MM.1S (cell line): Measurements from ENCODE around the gene DENND1A.

Experiments
- DNase-seq: peaks from one replicate; pipeline ENCODE4 v3.0.0-alpha.2; 2015
- H2AFZ ChIP-seq: fragments of 300-600 bp; sonication (generic); 2 replicates; pipeline ENCODE4 v1.6.0; 2016; ENCODE audit warnings: antibody characterized with exemption, low read length
- H3F3A ChIP-seq: fragments of 300-600 bp; sonication (generic); 2 replicates; pipeline ENCODE4 v1.6.1; 2016; ENCODE audit warnings: mild to moderate bottlenecking, antibody characterized with exemption, low read length, moderate library complexity, mixed read lengths; ENCODE audit not compliant: insufficient read depth
- H3K27ac ChIP-seq: fragments of 300-600 bp; sonication (generic); 2 replicates; pipeline ENCODE4 v1.5.1; 2016; ENCODE audit warnings: mild to moderate bottlenecking, low read length
- H3K27me3 ChIP-seq: fragments of 300-600 bp; sonication (generic); replicated peaks from 2 replicates; pipeline ENCODE4 v1.6.0; 2016; ENCODE audit warnings: low read length; ENCODE audit not compliant: insufficient read depth
- H3K36me3 ChIP-seq: fragments of 300-600 bp; sonication (generic); replicated peaks from 2 replicates; pipeline ENCODE4 v1.6.1; 2016; ENCODE audit warnings: mild to moderate bottlenecking, low read length, mixed read lengths; ENCODE audit not compliant: insufficient read depth
- H3K4me1 ChIP-seq: fragments of 300-600 bp; sonication (generic); 2 replicates; pipeline ENCODE4 v1.6.1; 2016; ENCODE audit warnings: low read length, mixed read lengths
- H3K4me2 ChIP-seq: fragments of 300-600 bp; sonication (generic); 2 replicates; pipeline ENCODE4 v1.6.0; 2016; ENCODE audit warnings: low read depth, low read length
- H3K4me3 ChIP-seq: fragments of 300-600 bp; sonication (generic); 2 replicates; pipeline ENCODE4 v1.5.1; 2016; ENCODE audit warnings: low read length, mixed read lengths
- H3K79me2 ChIP-seq: fragments of 300-600 bp; sonication (generic); 2 replicates; pipeline ENCODE4 v1.6.1; 2016; ENCODE audit warnings: mixed run types, low read length, mixed read lengths
- H3K9ac ChIP-seq: fragments of 300-600 bp; sonication (generic); 2 replicates; pipeline ENCODE4 v1.6.1; 2016; ENCODE audit warnings: low read length, mixed read lengths
- H3K9me2 ChIP-seq: fragments of 300-600 bp; sonication (generic); replicated peaks from 2 replicates; pipeline ENCODE4 v1.6.1; 2016; ENCODE audit warnings: mild to moderate bottlenecking, low read length, mixed read lengths; ENCODE audit not compliant: insufficient read depth
- H3K9me3 ChIP-seq: fragments of 300-600 bp; sonication (generic); replicated peaks from 2 replicates; pipeline ENCODE4 v1.6.1; 2016; ENCODE audit warnings: mild to moderate bottlenecking, low read length, mixed read lengths; ENCODE audit not compliant: insufficient read depth
- H4K20me1 ChIP-seq: fragments of 300-600 bp; sonication (generic); 2 replicates; pipeline ENCODE4 v1.6.1; 2016; ENCODE audit warnings: mild to moderate bottlenecking, low read length, moderate library complexity, mixed read lengths; ENCODE audit not compliant: insufficient read depth
- EZH2 ChIP-seq: fragments of 300-600 bp; sonication (generic); optimal IDR thresholded peaks from 2 replicates; pipeline ENCODE3; 2017; ENCODE audit warnings: low read depth, mild to moderate bottlenecking, antibody characterized with exemption, low read length, mixed read lengths
- EZH2phosphoT487 ChIP-seq: fragments of 300-600 bp; sonication (generic); IDR thresholded peaks from 2 replicates; pipeline ENCODE4 v1.6.1; 2018; ENCODE audit warnings: antibody characterized with exemption, low read length
- TF ChIP-seq, protein P1 (sequence below): fragments of 300-600 bp; sonication (generic); IDR thresholded peaks from 2 replicates; pipeline ENCODE4 v1.5.1; 2016; ENCODE audit warnings: antibody characterized with exemption, low read length, mixed read lengths

The DENND1A gene

DNA sequence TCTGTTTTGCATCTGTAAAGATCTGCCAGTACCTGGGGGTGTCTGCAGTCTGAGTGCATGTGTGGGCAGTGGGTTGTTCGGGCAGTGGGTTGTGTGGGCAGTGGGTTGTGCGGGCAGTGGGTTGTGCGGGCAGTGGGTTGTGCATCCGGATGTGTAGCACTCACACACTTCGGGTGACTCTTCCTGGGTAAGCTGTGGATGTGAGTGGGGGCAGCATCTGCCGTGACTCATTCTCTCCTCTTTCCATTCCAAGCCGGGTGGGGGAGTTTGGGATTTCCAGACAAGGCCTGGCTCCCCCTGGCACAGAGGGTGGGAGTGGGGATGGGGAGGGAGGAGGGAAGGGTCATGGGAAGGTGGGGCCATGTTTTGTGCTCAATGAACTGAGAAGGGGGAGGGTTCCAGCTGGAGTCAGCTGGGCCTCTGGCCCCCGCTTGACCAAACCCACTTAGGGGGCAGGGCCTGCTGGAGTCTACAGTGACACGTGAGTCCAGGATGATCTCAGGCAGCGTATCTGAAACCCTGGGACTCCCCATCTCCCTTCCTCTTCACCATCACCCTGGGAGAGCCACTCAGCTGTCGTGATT lies 565.6 kb downstream of the DENND1A start:
- H2AFZ ChIP-seq, result no peak overlapping the region
- H3K36me3 ChIP-seq, result no peaks in the 10 kb centered on the region
- peaks cover 11% of the 10 kb centered on the region for H3K27me3 ChIP-seq
- no peak overlapping the region for H3K4me3 ChIP-seq
- H3K4me1 ChIP-seq, result peaks cover 8% of the 10 kb centered on the region
- H3K27ac ChIP-seq, result no peak overlapping the region
- no peaks in the 10 kb centered on the region for H4K20me1 ChIP-seq
- H3K9me2 ChIP-seq, result no peaks in the 10 kb centered on the region
- DNase-seq, result no peak
- H3K9me3 ChIP-seq, result no peaks in the 10 kb centered on the region
- H3K79me2 ChIP-seq, result no peaks in the 10 kb centered on the region
- H3K9ac ChIP-seq, result no peak overlapping the region
- no peaks in the 10 kb centered on the region for H3F3A ChIP-seq
- no peak overlapping the region for H3K4me2 ChIP-seq
- TF ChIP-seq EZH2 (no peak), EZH2phosphoT487 (no peak)
- TF ChIP-seq, protein P1, sequence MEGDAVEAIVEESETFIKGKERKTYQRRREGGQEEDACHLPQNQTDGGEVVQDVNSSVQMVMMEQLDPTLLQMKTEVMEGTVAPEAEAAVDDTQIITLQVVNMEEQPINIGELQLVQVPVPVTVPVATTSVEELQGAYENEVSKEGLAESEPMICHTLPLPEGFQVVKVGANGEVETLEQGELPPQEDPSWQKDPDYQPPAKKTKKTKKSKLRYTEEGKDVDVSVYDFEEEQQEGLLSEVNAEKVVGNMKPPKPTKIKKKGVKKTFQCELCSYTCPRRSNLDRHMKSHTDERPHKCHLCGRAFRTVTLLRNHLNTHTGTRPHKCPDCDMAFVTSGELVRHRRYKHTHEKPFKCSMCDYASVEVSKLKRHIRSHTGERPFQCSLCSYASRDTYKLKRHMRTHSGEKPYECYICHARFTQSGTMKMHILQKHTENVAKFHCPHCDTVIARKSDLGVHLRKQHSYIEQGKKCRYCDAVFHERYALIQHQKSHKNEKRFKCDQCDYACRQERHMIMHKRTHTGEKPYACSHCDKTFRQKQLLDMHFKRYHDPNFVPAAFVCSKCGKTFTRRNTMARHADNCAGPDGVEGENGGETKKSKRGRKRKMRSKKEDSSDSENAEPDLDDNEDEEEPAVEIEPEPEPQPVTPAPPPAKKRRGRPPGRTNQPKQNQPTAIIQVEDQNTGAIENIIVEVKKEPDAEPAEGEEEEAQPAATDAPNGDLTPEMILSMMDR, result no peak

DNA sequence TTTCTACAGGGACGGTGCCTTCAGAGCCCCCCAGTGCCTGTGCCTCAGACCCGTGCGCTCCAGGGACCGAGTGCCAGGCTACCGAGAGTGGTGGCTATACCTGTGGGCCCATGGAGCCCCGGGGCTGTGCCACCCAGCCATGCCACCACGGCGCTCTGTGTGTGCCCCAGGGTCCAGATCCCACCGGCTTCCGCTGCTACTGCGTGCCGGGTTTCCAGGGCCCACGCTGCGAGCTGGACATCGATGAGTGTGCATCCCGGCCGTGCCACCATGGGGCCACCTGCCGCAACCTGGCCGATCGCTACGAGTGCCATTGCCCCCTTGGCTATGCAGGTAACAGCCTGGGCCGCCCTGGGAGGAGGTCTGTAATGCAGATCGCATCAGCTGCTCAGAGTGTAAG lies 567.1 kb downstream of the DENND1A start:
- no peak overlapping the region for H3K27ac ChIP-seq
- H3K4me1 ChIP-seq, result peaks cover 12% of the 10 kb centered on the region
- no peak for DNase-seq
- TF ChIP-seq EZH2phosphoT487, result no peak
- no peak overlapping the region for H3K4me3 ChIP-seq
- H3K27me3 ChIP-seq, result no peaks in the 10 kb centered on the region
- H2AFZ ChIP-seq, result no peak overlapping the region
- no peaks in the 10 kb centered on the region for H3K9me3 ChIP-seq
- H3F3A ChIP-seq, result no peaks in the 10 kb centered on the region
- H3K79me2 ChIP-seq, result no peaks in the 10 kb centered on the region
- H4K20me1 ChIP-seq, result no peaks in the 10 kb centered on the region
- no peaks in the 10 kb centered on the region for H3K36me3 ChIP-seq
- H3K9ac ChIP-seq, result no peak overlapping the region
- H3K9me2 ChIP-seq, result no peaks in the 10 kb centered on the region
- no peak overlapping the region for H3K4me2 ChIP-seq

GRCh38 chr9:123361731-123362510 lies 568.0 kb downstream of the DENND1A start:
- no peaks in the 10 kb centered on the region for H3F3A ChIP-seq
- no peaks in the 10 kb centered on the region for H3K9me3 ChIP-seq
- H3K36me3 ChIP-seq, result no peaks in the 10 kb centered on the region
- no peak overlapping the region for H3K9ac ChIP-seq
- DNase-seq, result no peak
- no peaks in the 10 kb centered on the region for H4K20me1 ChIP-seq
- peaks cover 12% of the 10 kb centered on the region for H3K4me1 ChIP-seq
- H3K9me2 ChIP-seq, result no peaks in the 10 kb centered on the region
- no peak overlapping the region for H3K4me3 ChIP-seq
- no peak overlapping the region for H2AFZ ChIP-seq
- H3K27me3 ChIP-seq, result no peaks in the 10 kb centered on the region
- H3K27ac ChIP-seq, result no peak overlapping the region
- H3K79me2 ChIP-seq, result no peaks in the 10 kb centered on the region
- TF ChIP-seq EZH2, result no peak
- TF ChIP-seq, protein P1, result no peak
- TF ChIP-seq EZH2phosphoT487, result no peak
- H3K4me2 ChIP-seq, result no peak overlapping the region

GRCh38 chr9:123361086-123361730 lies 568.7 kb downstream of the DENND1A start:
- Histone ChIP-seq H3K9me3 (no peaks in the 10 kb centered on the region), H3K27me3 (no peaks in the 10 kb centered on the region), H3K27ac (no peak overlapping the region), H3K4me3 (no peak overlapping the region), H3K36me3 (no peaks in the 10 kb centered on the region), H2AFZ (no peak overlapping the region), H3K9me2 (no peaks in the 10 kb centered on the region), H3K79me2 (no peaks in the 10 kb centered on the region), H3K4me2 (no peak overlapping the region), H3F3A (no peaks in the 10 kb centered on the region), H3K4me1 (peaks cover 12% of the 10 kb centered on the region), H4K20me1 (no peaks in the 10 kb centered on the region), H3K9ac (no peak overlapping the region)
- no peak for DNase-seq
- TF ChIP-seq, protein P1, result no peak
- TF ChIP-seq EZH2phosphoT487 (no peak), EZH2 (no peak)
